SK-N-MC (cell line): ENCODE results near the gene LRMDA.

ENCODE experiments used
- EZH2 ChIP-seq: fragments of 200-600 bp; sonication (generic); IDR thresholded peaks from one replicate; pipeline ENCODE4 v1.6.1; 2017; ENCODE audit warnings: antibody characterized with exemption
- FOXP2 ChIP-seq: optimal IDR thresholded peaks from 2 replicates; pipeline ENCODE3; 2011; ENCODE audit warnings: mild to moderate bottlenecking, moderate library complexity; ENCODE audit not compliant: insufficient read depth; ENCODE audit errors: extremely low read length, control extremely low read depth
- POLR2AphosphoS5 ChIP-seq: IDR thresholded peaks from 2 replicates; pipeline ENCODE4 v1.6.1; 2012; ENCODE audit warnings: mild to moderate bottlenecking, low read depth, low read length, borderline replicate concordance

- TF ChIP-seq EZH2 (no peak), POLR2AphosphoS5 (no peak), FOXP2 (no peak)
Observed at GRCh38 chr10:75887992-75888680, 456.7 kb downstream of the LRMDA start.
